Mammary epithelial cell (primary cell): ENCODE results near the gene CELF5.

Experiments
- EZH2 ChIP-seq: IDR thresholded peaks from 2 replicates; pipeline ENCODE4 v1.6.1; 2012; ENCODE audit warnings: low read length, inconsistent platforms, borderline replicate concordance
- TF ChIP-seq, protein P1 (sequence below), 2 donors: IDR thresholded peaks in 1 of 2; conservative IDR thresholded peaks in 1 of 2; 2 replicates each; pipeline ENCODE4 v1.5.1; 2011 to 2012; ENCODE audit warnings: inconsistent platforms in 2 of 2, low read length in 2 of 2, mild to moderate bottlenecking in 2 of 2, control low read depth in 1 of 2, low read depth in 1 of 2; ENCODE audit not compliant: insufficient read depth in 1 of 2; ENCODE audit errors: extremely low read depth in 1 of 2

DNA sequence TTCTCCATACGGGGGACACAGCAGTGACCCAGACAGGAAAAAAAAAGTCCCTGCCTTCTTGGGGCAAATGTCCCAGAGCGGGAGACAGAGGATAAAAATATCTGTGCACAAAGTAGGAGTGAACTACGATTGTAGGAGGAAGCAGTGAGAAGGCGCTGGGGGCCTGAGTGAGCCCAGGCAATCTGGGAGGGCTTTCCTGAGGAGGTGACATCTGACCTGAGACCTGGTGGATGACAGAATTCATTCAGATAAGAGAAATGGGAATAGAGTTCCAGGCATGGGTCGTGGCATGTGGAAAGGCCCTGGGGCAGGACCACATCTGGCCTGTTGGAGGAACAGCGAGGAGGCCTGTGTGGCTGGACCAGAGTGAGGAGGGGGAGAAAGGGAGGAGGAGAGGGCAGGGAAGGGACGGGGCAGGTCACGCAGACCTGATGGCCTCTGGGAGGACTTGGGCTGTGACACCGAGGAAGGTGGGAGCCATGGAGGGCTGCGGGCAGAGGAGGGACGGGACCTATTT, 91.7 kb downstream of the CELF5 start:
- TF ChIP-seq, protein P1, sequence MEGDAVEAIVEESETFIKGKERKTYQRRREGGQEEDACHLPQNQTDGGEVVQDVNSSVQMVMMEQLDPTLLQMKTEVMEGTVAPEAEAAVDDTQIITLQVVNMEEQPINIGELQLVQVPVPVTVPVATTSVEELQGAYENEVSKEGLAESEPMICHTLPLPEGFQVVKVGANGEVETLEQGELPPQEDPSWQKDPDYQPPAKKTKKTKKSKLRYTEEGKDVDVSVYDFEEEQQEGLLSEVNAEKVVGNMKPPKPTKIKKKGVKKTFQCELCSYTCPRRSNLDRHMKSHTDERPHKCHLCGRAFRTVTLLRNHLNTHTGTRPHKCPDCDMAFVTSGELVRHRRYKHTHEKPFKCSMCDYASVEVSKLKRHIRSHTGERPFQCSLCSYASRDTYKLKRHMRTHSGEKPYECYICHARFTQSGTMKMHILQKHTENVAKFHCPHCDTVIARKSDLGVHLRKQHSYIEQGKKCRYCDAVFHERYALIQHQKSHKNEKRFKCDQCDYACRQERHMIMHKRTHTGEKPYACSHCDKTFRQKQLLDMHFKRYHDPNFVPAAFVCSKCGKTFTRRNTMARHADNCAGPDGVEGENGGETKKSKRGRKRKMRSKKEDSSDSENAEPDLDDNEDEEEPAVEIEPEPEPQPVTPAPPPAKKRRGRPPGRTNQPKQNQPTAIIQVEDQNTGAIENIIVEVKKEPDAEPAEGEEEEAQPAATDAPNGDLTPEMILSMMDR (conservative IDR thresholded peaks at IDR 0.05 in 1 of 2, IDR thresholded peaks at IDR 0.05 in 1 of 2; ENCODE audit: extremely low read depth in 1 of 2, insufficient read depth in 1 of 2, low read depth in 1 of 2, low read length in 2 of 2): no peak
- TF ChIP-seq EZH2: no peak
